ENCODE results near the gene FEZF2.

The FEZF2 gene

GRCh38 chr3:62323241-62323640, 50.1 kb downstream of the FEZF2 start:
- no peak for DNase-seq

All from NCI-H1417 treated with DMSO at 0.1 percent for 48 hours (cell line).